ENCODE results near the gene PAWR.

DNA sequence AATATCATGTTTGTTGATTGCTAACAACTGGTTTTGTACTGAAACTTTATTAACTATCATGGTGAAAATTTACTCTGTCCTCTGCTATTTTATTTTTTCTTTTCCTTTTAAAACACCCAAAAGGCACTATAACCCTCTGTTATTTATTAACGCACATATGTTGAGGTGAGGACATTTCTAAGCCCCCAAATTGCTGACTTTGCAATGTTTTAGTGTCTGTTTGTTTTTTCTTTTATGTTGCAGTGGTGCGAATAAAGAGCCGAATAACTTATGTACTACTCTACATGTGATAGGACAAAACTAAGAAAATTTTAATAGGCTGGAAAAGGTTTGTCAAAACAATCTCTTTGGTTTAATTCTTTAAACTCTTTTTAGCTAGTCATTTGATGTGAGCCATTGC is 24.5 kb upstream of the PAWR start:
- TF ChIP-seq, protein P1, sequence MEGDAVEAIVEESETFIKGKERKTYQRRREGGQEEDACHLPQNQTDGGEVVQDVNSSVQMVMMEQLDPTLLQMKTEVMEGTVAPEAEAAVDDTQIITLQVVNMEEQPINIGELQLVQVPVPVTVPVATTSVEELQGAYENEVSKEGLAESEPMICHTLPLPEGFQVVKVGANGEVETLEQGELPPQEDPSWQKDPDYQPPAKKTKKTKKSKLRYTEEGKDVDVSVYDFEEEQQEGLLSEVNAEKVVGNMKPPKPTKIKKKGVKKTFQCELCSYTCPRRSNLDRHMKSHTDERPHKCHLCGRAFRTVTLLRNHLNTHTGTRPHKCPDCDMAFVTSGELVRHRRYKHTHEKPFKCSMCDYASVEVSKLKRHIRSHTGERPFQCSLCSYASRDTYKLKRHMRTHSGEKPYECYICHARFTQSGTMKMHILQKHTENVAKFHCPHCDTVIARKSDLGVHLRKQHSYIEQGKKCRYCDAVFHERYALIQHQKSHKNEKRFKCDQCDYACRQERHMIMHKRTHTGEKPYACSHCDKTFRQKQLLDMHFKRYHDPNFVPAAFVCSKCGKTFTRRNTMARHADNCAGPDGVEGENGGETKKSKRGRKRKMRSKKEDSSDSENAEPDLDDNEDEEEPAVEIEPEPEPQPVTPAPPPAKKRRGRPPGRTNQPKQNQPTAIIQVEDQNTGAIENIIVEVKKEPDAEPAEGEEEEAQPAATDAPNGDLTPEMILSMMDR (IDR thresholded peaks at IDR 0.05) = no peak
- TF ChIP-seq EP300 (IDR thresholded peaks at IDR 0.05) = no peak
